Measurements from ENCODE around the gene TP53TG5. TPM values are rescaled to one million over a fixed set of nuclear protein-coding genes. Genes with fewer than 3 reads are reported as not detected.

TP53TG5 gene
- total RNA-seq, 1 experiment from 2014 or later = 0.85 TPM

DNA sequence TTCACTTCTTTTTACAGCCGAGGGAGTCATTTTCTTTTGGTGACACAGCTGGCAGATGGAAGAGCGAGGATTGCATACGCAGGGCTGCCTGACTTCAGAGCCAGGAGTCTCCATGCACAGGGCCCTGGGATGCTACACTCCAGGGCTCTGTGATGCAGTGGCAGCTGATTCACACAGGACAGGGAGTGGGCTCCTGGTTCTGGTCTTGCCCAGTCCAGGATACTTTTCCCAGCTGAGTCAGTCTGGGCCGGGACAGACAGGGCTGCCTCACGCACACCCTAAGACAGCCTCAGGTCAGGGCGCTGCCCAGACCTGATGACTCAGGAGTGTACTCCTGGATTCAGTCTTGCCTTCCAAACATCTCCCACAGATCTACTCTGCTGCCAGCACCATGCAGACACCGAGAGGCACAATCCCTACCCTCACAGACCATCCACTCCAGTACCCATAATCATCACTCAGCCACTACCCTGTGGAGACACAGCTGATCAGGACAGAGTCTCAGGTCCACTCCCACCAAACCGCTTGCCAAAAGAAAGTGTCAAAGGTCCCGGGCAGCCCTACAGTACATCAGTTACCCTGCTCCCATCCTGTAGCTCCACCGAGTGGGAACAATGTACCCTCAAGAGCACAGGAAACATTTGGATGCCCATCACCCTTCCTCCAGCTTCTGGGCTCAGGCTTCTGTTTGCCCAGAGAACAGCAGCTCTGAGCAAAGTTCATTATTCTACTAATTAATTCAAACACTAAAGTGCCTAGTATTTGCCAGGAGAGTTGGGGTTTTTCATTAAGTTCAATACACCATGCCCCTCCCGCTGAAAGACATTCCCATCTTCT lies 41.4 kb downstream of the TP53TG5 start:
- no peak for DNase-seq (ENCODE audit: low spot score)
- H3K27me3 Mint-ChIP-seq (ENCODE audit: low read depth) = no peaks in the 10 kb centered on the region
- peaks cover 10% of the 10 kb centered on the region for H3K36me3 Mint-ChIP-seq
- ChIA-PET POLR2A (interaction anchor here (1.2 kb wide), 1 partner anchor 26 kb away, joined by 3 read pairs; the partner anchor contains the start of gene SYS1), CTCF (interaction anchor here (0.8 to 2.7 kb wide), 10 partner anchors 14 to 100 kb away, joined by 3 to 12 read pairs (median 7); partner anchors contain the start of genes MATN4, RBPJL and SYS1)
- H3K27ac Mint-ChIP-seq = peak overlapping the region; percentile 95
- no peak for ATAC-seq
- no peaks in the 10 kb centered on the region for H3K9me3 Mint-ChIP-seq
- no peak overlapping the region for H3K4me3 Mint-ChIP-seq
- no peak for TF ChIP-seq SP1 (CRISPR knock-in tag; conservative IDR thresholded peaks at IDR 0.05)
- TF ChIP-seq, protein P1, sequence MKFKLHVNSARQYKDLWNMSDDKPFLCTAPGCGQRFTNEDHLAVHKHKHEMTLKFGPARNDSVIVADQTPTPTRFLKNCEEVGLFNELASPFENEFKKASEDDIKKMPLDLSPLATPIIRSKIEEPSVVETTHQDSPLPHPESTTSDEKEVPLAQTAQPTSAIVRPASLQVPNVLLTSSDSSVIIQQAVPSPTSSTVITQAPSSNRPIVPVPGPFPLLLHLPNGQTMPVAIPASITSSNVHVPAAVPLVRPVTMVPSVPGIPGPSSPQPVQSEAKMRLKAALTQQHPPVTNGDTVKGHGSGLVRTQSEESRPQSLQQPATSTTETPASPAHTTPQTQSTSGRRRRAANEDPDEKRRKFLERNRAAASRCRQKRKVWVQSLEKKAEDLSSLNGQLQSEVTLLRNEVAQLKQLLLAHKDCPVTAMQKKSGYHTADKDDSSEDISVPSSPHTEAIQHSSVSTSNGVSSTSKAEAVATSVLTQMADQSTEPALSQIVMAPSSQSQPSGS (CRISPR knock-in tag; IDR thresholded peaks at IDR 0.05; ENCODE audit: borderline replicate concordance, low read depth) = no peak
- TF ChIP-seq, protein P2, sequence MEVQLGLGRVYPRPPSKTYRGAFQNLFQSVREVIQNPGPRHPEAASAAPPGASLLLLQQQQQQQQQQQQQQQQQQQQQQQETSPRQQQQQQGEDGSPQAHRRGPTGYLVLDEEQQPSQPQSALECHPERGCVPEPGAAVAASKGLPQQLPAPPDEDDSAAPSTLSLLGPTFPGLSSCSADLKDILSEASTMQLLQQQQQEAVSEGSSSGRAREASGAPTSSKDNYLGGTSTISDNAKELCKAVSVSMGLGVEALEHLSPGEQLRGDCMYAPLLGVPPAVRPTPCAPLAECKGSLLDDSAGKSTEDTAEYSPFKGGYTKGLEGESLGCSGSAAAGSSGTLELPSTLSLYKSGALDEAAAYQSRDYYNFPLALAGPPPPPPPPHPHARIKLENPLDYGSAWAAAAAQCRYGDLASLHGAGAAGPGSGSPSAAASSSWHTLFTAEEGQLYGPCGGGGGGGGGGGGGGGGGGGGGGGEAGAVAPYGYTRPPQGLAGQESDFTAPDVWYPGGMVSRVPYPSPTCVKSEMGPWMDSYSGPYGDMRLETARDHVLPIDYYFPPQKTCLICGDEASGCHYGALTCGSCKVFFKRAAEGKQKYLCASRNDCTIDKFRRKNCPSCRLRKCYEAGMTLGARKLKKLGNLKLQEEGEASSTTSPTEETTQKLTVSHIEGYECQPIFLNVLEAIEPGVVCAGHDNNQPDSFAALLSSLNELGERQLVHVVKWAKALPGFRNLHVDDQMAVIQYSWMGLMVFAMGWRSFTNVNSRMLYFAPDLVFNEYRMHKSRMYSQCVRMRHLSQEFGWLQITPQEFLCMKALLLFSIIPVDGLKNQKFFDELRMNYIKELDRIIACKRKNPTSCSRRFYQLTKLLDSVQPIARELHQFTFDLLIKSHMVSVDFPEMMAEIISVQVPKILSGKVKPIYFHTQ (CRISPR knock-in tag; IDR thresholded peaks at IDR 0.05) = no peak
- no peak for TF ChIP-seq CBFB (CRISPR knock-in tag; IDR thresholded peaks at IDR 0.05; ENCODE audit: low read depth)
- no peak for TF ChIP-seq ZNF263 (CRISPR knock-in tag; IDR thresholded peaks at IDR 0.05; ENCODE audit: low read depth)
- TF ChIP-seq ZNF232 (CRISPR knock-in tag; IDR thresholded peaks at IDR 0.05) = no peak
- TF ChIP-seq ATF1 (CRISPR knock-in tag; IDR thresholded peaks at IDR 0.05) = no peak
- TF ChIP-seq ZNF317 (CRISPR knock-in tag; IDR thresholded peaks at IDR 0.05; ENCODE audit: borderline replicate concordance, low read depth) = no peak
- TF ChIP-seq, protein P3, sequence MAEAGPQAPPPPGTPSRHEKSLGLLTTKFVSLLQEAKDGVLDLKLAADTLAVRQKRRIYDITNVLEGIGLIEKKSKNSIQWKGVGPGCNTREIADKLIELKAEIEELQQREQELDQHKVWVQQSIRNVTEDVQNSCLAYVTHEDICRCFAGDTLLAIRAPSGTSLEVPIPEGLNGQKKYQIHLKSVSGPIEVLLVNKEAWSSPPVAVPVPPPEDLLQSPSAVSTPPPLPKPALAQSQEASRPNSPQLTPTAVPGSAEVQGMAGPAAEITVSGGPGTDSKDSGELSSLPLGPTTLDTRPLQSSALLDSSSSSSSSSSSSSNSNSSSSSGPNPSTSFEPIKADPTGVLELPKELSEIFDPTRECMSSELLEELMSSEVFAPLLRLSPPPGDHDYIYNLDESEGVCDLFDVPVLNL (CRISPR knock-in tag; IDR thresholded peaks at IDR 0.05; ENCODE audit: borderline replicate concordance, low read depth) = no peak
- TF ChIP-seq RELA (CRISPR knock-in tag; IDR thresholded peaks at IDR 0.05; ENCODE audit: borderline replicate concordance) = no peak
- no peak for TF ChIP-seq MXD4 (CRISPR knock-in tag; IDR thresholded peaks at IDR 0.05; ENCODE audit: borderline replicate concordance)
- TF ChIP-seq ELF4 (CRISPR knock-in tag; IDR thresholded peaks at IDR 0.05; ENCODE audit: low read depth) = no peak
- TF ChIP-seq SMAD4 (CRISPR knock-in tag; IDR thresholded peaks at IDR 0.05) = no peak
- TF ChIP-seq, protein P4, sequence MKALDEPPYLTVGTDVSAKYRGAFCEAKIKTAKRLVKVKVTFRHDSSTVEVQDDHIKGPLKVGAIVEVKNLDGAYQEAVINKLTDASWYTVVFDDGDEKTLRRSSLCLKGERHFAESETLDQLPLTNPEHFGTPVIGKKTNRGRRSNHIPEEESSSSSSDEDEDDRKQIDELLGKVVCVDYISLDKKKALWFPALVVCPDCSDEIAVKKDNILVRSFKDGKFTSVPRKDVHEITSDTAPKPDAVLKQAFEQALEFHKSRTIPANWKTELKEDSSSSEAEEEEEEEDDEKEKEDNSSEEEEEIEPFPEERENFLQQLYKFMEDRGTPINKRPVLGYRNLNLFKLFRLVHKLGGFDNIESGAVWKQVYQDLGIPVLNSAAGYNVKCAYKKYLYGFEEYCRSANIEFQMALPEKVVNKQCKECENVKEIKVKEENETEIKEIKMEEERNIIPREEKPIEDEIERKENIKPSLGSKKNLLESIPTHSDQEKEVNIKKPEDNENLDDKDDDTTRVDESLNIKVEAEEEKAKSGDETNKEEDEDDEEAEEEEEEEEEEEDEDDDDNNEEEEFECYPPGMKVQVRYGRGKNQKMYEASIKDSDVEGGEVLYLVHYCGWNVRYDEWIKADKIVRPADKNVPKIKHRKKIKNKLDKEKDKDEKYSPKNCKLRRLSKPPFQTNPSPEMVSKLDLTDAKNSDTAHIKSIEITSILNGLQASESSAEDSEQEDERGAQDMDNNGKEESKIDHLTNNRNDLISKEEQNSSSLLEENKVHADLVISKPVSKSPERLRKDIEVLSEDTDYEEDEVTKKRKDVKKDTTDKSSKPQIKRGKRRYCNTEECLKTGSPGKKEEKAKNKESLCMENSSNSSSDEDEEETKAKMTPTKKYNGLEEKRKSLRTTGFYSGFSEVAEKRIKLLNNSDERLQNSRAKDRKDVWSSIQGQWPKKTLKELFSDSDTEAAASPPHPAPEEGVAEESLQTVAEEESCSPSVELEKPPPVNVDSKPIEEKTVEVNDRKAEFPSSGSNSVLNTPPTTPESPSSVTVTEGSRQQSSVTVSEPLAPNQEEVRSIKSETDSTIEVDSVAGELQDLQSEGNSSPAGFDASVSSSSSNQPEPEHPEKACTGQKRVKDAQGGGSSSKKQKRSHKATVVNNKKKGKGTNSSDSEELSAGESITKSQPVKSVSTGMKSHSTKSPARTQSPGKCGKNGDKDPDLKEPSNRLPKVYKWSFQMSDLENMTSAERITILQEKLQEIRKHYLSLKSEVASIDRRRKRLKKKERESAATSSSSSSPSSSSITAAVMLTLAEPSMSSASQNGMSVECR (CRISPR knock-in tag; IDR thresholded peaks at IDR 0.05; ENCODE audit: borderline replicate concordance) = no peak
- peaks cover 60% of the 10 kb centered on the region for H3K4me1 Mint-ChIP-seq
